GM18511 (cell line): ENCODE data around the gene EYS.
A peak's percentile ranks its signal among the peaks of the same experiment; 100 is the strongest.
"Not testable (repeated sequence)": the region's sequence is repeated elsewhere in the genome, so short reads cannot be mapped to it uniquely, and the experiment has no call there.

Source experiments
- ATAC-seq: cut with Tn5 transposase; IDR thresholded peaks from one replicate; pipeline ENCODE4 v1.9.1; 2021; ENCODE audit warnings: mild to moderate bottlenecking, moderate library complexity; ENCODE audit not compliant: unreplicated experiment

Gene EYS

GRCh38 chr6:63936399-63936798 is 1770.6 kb downstream of the EYS start:
- ATAC-seq = no peak

DNA sequence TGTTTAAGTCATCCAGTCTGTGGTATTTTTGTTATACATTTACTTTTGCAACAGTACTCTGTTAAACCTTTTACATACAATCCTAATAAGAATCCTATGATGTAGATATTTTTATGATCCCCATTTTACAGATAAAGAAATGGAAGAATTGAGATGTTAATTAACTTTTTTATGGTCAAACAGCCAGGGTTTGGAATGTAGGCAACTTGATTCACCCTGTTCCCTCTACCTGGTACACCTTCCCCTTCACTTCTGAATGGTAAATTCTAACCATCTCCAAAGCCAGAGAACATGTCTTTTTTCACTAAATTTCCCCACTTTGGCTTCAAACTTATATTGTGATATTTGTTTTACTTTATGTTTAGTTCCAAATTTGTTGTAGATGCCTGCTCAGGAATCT is 1771.3 kb downstream of the EYS start:
- ATAC-seq = no peak

DNA sequence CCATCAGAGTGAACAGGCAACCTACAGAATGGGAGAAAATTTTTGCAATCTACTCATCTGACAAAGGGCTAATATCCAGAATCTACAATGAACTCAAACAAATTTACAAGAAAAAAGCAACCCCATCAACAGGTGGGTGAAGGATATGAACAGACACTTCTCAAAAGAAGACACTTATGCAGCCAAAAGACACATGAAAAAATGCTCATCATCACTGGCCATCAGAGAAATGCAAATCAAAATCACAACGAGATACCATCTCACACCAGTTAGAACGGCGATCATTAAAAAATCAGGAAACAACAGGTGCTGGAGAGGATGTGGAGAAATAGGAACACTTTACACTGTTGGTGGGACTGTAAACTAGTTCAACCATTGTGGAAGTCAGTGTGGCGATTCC is 1773.1 kb downstream of the EYS start:
- not testable (repeated sequence) for ATAC-seq

- ATAC-seq = no peak
Measured at GRCh38 chr6:63930848-63931247, 1776.2 kb downstream of the EYS start.

- no peak for ATAC-seq
Measured at GRCh38 chr6:63929111-63929510, 1777.9 kb downstream of the EYS start.

- ATAC-seq = no peak
Measured at GRCh38 chr6:63928613-63929012, 1778.4 kb downstream of the EYS start.

GRCh38 chr6:63926950-63927927 is 1779.8 kb downstream of the EYS start:
- no peak for ATAC-seq

- ATAC-seq = no peak
Measured at GRCh38 chr6:63926258-63926780, 1780.7 kb downstream of the EYS start.

GRCh38 chr6:63923139-63923739 is 1783.8 kb downstream of the EYS start:
- peak; percentile 75 for ATAC-seq

DNA sequence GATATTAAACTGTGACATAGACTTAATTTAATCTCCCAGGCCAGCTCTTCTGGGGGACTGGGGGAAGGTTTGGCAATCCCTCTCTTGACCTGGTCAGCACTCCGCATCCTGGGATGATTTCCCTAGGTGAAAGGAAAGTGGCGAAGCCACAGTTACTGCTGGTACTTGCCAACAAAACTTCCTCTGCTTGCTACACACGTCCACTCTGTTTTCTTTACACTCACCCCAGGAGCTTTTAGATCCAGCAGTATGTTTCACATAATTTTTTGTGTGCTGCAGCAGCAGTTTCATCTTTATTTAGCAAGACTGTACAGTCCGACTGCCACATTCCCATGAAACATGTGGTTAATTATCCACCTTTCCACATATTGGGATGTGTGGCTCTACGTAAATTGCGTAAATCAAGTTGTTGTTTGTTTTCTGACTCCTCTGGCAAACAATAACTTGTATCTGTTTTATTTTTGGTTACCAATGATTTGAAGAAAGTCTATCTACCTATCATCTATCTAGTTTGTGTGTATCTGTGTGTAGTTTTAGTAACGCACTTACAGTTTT is 1787.4 kb downstream of the EYS start:
- no peak for ATAC-seq

- ATAC-seq = no peak
Measured at GRCh38 chr6:63912887-63913286, 1794.1 kb downstream of the EYS start.

GRCh38 chr6:63910863-63911551 is 1796.0 kb downstream of the EYS start:
- ATAC-seq = no peak

GRCh38 chr6:63904650-63905248 is 1802.3 kb downstream of the EYS start:
- peak; percentile 80 for ATAC-seq

- no peak for ATAC-seq
Measured at GRCh38 chr6:63899550-63899949, 1807.5 kb downstream of the EYS start.

DNA sequence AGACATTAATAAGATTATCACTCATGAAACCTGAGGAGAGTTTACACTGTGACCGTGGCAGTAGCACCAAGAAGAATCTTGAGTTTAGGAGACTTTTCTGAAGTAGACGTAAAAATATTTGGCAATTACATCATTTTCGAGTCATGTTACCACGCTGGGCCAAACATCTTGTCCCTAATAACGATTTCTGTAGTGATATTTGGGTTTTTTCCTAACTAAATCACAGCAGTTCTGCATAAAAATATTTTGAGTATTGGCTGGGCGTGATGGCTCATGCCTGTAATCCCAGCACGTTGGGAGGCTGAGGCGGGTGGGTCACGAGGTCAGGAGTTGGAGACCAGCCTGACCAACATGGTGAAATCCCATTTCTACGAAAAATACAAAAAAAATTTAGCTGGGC is 1809.1 kb downstream of the EYS start:
- no peak for ATAC-seq

DNA sequence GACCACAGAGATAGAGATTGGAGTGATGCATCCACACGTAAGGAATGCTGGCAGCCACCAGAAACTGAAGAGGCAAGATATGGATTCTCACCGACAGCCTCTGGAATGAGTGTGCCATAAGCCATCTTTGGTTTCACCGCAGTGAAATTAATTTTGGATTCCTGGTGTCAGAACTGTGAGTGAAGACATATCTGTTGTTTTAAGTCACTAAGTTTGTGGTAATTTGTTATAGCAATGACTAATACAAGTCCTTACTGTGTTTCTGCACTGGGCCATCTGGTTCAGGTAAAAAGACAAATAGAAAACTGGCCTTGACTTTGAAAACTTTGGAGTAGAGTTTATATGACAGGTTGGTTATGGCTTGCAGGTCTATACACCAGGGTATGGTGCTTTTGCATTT is 1809.6 kb downstream of the EYS start:
- ATAC-seq = no peak

- no peak for ATAC-seq
Measured at GRCh38 chr6:63888416-63888815, 1818.6 kb downstream of the EYS start.

DNA sequence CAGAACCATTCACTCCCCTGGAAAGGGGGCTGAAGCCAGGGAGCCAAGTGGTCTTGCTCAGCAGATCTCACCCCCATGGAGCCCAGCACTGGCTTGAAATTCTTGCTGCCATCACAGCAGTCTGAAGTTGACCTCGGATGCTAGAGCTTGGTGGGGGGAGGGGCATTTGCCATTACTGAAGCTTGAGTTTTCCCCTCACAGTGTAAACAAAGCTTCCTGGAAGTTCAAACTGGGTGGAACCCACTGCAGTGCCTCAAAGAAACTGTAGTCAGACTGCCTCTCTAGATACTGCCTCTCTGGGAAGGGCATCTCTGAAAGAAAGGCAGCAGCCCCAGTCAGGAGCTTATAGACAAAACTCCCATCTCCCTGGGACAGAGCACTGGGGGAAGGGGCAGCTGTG is 1819.2 kb downstream of the EYS start:
- not testable (repeated sequence) for ATAC-seq

- peak; percentile 69 for ATAC-seq
Measured at GRCh38 chr6:63887002-63887751, 1819.8 kb downstream of the EYS start.

DNA sequence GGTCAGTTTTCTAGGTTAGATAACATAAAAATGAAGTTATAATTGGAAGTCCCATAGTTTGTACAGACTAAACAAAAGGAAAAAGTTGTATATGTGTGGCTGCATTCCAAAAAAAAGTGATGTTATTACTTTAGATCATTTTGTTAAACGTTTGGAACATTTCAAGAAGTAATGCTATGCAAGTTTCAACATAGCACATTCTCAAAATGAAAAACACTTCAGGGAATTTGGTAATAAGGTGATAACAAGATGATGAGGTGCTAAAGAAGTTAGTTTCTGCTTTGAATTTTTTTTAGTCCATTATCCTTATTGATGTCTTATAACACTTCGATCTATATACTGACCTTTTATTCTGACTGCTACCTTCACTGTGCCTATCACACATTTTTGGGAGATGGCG is 1820.7 kb downstream of the EYS start:
- ATAC-seq = no peak
